Activated naive CD4-positive, alpha-beta T cell treated with anti-CD3 and anti-CD28 coated beads, Interleukin-2, amount 50 U/mL, for 16 hours (primary cell): ENCODE results near the gene HIBCH.

Experiments
- DNase-seq: peaks from one replicate; pipeline ENCODE4 v3.0.0-alpha.2; 2020

Gene HIBCH

GRCh38 chr2:190221429-190221828 lies 98.2 kb downstream of the HIBCH start:
- DNase-seq = no peak

- DNase-seq = no peak
Observed at GRCh38 chr2:190219186-190219585, 100.4 kb downstream of the HIBCH start.

- DNase-seq = no peak
Observed at GRCh38 chr2:190217616-190218015, 102.0 kb downstream of the HIBCH start.

- DNase-seq = no peak
Observed at GRCh38 chr2:190216829-190217228, 102.8 kb downstream of the HIBCH start.

- DNase-seq = no peak
Observed at GRCh38 chr2:190215620-190216019, 104.0 kb downstream of the HIBCH start.

- DNase-seq = no peak
Observed at GRCh38 chr2:190214426-190215194, 105.0 kb downstream of the HIBCH start.

GRCh38 chr2:190213441-190214335 lies 105.9 kb downstream of the HIBCH start:
- DNase-seq = no peak

GRCh38 chr2:190210471-190210870 lies 109.2 kb downstream of the HIBCH start:
- DNase-seq = no peak

GRCh38 chr2:190209559-190209958 lies 110.1 kb downstream of the HIBCH start:
- DNase-seq = no peak

- no peak for DNase-seq
Observed at GRCh38 chr2:190207930-190208329, 111.7 kb downstream of the HIBCH start.

GRCh38 chr2:190205657-190206056 lies 114.0 kb downstream of the HIBCH start:
- no peak for DNase-seq

GRCh38 chr2:190202604-190203003 lies 117.0 kb downstream of the HIBCH start:
- DNase-seq = no peak

- no peak for DNase-seq
Observed at GRCh38 chr2:190202018-190202417, 117.6 kb downstream of the HIBCH start.

GRCh38 chr2:190200603-190201002 lies 119.0 kb downstream of the HIBCH start:
- no peak for DNase-seq

GRCh38 chr2:190199530-190199929 lies 120.1 kb downstream of the HIBCH start:
- no peak for DNase-seq

- no peak for DNase-seq
Observed at GRCh38 chr2:190199109-190199508, 120.5 kb downstream of the HIBCH start.

- DNase-seq = no peak
Observed at GRCh38 chr2:190197143-190197720, 122.4 kb downstream of the HIBCH start.

GRCh38 chr2:190190507-190191162 lies 129.0 kb downstream of the HIBCH start:
- DNase-seq = no peak

GRCh38 chr2:190188289-190188688 lies 131.3 kb downstream of the HIBCH start:
- DNase-seq = no peak

GRCh38 chr2:190186238-190186637 lies 133.4 kb downstream of the HIBCH start:
- no peak for DNase-seq

GRCh38 chr2:190185380-190185779 lies 134.2 kb downstream of the HIBCH start:
- DNase-seq = no peak

GRCh38 chr2:190184460-190184859 lies 135.2 kb downstream of the HIBCH start:
- DNase-seq = no peak

GRCh38 chr2:190183539-190183938 lies 136.1 kb downstream of the HIBCH start:
- no peak for DNase-seq
